Hepatocyte (in vitro differentiated cells): ENCODE data around the gene EML6. TPM values are rescaled to one million over a fixed set of nuclear protein-coding genes. Genes with fewer than 3 reads are reported as not detected.

Source experiments
- DNase-seq: peaks from one replicate; pipeline ENCODE4 v3.0.0-alpha.2; 2016; ENCODE audit warnings: low spot score
- H2AFZ ChIP-seq: fragments of 200-600 bp; sonication (generic); 2 replicates; pipeline ENCODE4 v1.6.0; 2016; ENCODE audit warnings: antibody characterized with exemption, mild to moderate bottlenecking
- H3K27ac ChIP-seq: fragments of 200-600 bp; sonication (generic); 2 replicates; pipeline ENCODE4 v1.5.1; 2016; ENCODE audit warnings: mild to moderate bottlenecking
- H3K27me3 ChIP-seq: fragments of 200-600 bp; sonication (generic); 2 replicates; pipeline ENCODE4 v1.6.1; 2016
- H3K36me3 ChIP-seq: fragments of 200-600 bp; sonication (generic); replicated peaks from 2 replicates; pipeline ENCODE4 v1.5.1; 2016; ENCODE audit warnings: low read depth; ENCODE audit not compliant: insufficient read depth
- H3K4me1 ChIP-seq: fragments of 200-600 bp; sonication (generic); 2 replicates; pipeline ENCODE4 v1.5.1; 2016; ENCODE audit warnings: mild to moderate bottlenecking, moderate library complexity; ENCODE audit not compliant: insufficient read depth
- H3K4me2 ChIP-seq: fragments of 200-600 bp; sonication (generic); 2 replicates; pipeline ENCODE4 v1.6.0; 2016
- H3K4me3 ChIP-seq: fragments of 200-600 bp; sonication (generic); 2 replicates; pipeline ENCODE4 v1.5.1; 2016; ENCODE audit warnings: mild to moderate bottlenecking
- H3K79me2 ChIP-seq: fragments of 200-600 bp; sonication (generic); 2 replicates; pipeline ENCODE4 v1.6.0; 2017; ENCODE audit warnings: mild to moderate bottlenecking
- H3K9me2 ChIP-seq: fragments of 200-600 bp; sonication (generic); replicated peaks from 2 replicates; pipeline ENCODE4 v1.6.0; 2017; ENCODE audit warnings: mild to moderate bottlenecking; ENCODE audit not compliant: insufficient read depth
- H3K9me3 ChIP-seq: fragments of 200-600 bp; sonication (generic); 2 replicates; pipeline ENCODE4 v1.5.1; 2016; ENCODE audit warnings: low read depth, mild to moderate bottlenecking
- H4K20me1 ChIP-seq: fragments of 200-600 bp; sonication (generic); 2 replicates; pipeline ENCODE4 v1.6.0; 2016; ENCODE audit warnings: mild to moderate bottlenecking; ENCODE audit not compliant: insufficient read depth, poor library complexity, severe bottlenecking
- CTCF ChIP-seq: fragments of 200-600 bp; sonication (generic); IDR thresholded peaks from 2 replicates; pipeline ENCODE4 v1.5.1; 2016; ENCODE audit warnings: antibody characterized with exemption, mild to moderate bottlenecking; ENCODE audit not compliant: poor library complexity
- EZH2 ChIP-seq: fragments of 200-600 bp; sonication (generic); IDR thresholded peaks from 2 replicates; pipeline ENCODE4 v1.6.1; 2016; ENCODE audit warnings: antibody characterized with exemption, mild to moderate bottlenecking, borderline replicate concordance
- EZH2phosphoT487 ChIP-seq: fragments of 200-600 bp; sonication (generic); IDR thresholded peaks from one replicate; pipeline ENCODE4 v1.6.1; 2018; ENCODE audit warnings: antibody characterized with exemption, mild to moderate bottlenecking, low read depth, moderate library complexity; ENCODE audit not compliant: unreplicated experiment, severe bottlenecking
- WGBS: methylation state at CpG from one replicate; pipeline ENCODE4 v1.1.6; 2016; ENCODE audit warnings: low lambda C conversion rate; ENCODE audit errors: missing lambda C conversion rate; 5-methylcytosine and 5-hydroxymethylcytosine counted together
- polyA plus RNA-seq: library from polyadenylated mRNA; unstranded; fragments of >200 nt; fragmentation: Nextera tagmentation; extraction: Ambion mirVana; gene quantifications from 2 replicates; pipeline ENCODE4 v1.2.1, GENCODE V29; 2016
- total RNA-seq: library from RNA; depleted of rRNA; stranded (reverse); fragments of >200 nt; gene quantifications from 2 replicates; pipeline ENCODE4 v1.2.3, GENCODE V29; 2014

EML6 gene
- total and polyA plus RNA-seq, 2 experiments from 2014 or later = 1.9 to 4.0 TPM

- H3K27me3 ChIP-seq = no peaks in the 10 kb centered on the region
- TF ChIP-seq CTCF (no peak), EZH2 (no peak), EZH2phosphoT487 (no peak)
- no peak overlapping the region for H3K27ac ChIP-seq
- no peaks in the 10 kb centered on the region for H3K36me3 ChIP-seq
- DNase-seq = no peak
- no peak overlapping the region for H3K4me2 ChIP-seq
- no peak overlapping the region for H3K4me3 ChIP-seq
- H3K9me2 ChIP-seq = no peaks in the 10 kb centered on the region
- H4K20me1 ChIP-seq = no peaks in the 10 kb centered on the region
- H2AFZ ChIP-seq = no peak overlapping the region
- H3K9me3 ChIP-seq = no peaks in the 10 kb centered on the region
- peaks cover 5% of the 10 kb centered on the region for H3K4me1 ChIP-seq
- WGBS = 71% methylated on average over 7 of the region's 7 CpGs
- H3K79me2 ChIP-seq = no peaks in the 10 kb centered on the region
These were observed 236.7 kb downstream of the EML6 start for GRCh38 chr2:54960164-54960563.

GRCh38 chr2:54962511-54962910 is 239.0 kb downstream of the EML6 start:
- Histone ChIP-seq H3K36me3 (no peaks in the 10 kb centered on the region), H3K27me3 (no peaks in the 10 kb centered on the region), H3K9me3 (no peaks in the 10 kb centered on the region), H3K27ac (no peak overlapping the region), H4K20me1 (no peaks in the 10 kb centered on the region), H3K79me2 (no peaks in the 10 kb centered on the region), H3K4me2 (no peak overlapping the region), H3K9me2 (no peaks in the 10 kb centered on the region), H3K4me1 (no peaks in the 10 kb centered on the region), H3K4me3 (no peak overlapping the region), H2AFZ (no peak overlapping the region)
- TF ChIP-seq CTCF (no peak), EZH2 (no peak), EZH2phosphoT487 (no peak)
- no peak for DNase-seq
- 95% methylated on average over 13 of the region's 13 CpGs for WGBS

GRCh38 chr2:54962935-54963440 is 239.5 kb downstream of the EML6 start:
- Histone ChIP-seq H3K27me3 (no peaks in the 10 kb centered on the region), H3K9me3 (no peaks in the 10 kb centered on the region), H4K20me1 (no peaks in the 10 kb centered on the region), H3K4me2 (no peak overlapping the region), H3K4me1 (no peaks in the 10 kb centered on the region), H3K4me3 (no peak overlapping the region), H3K79me2 (no peaks in the 10 kb centered on the region), H3K27ac (peak overlapping the region; percentile 37), H3K9me2 (no peaks in the 10 kb centered on the region), H2AFZ (no peak overlapping the region), H3K36me3 (no peaks in the 10 kb centered on the region)
- DNase-seq = no peak
- 79% methylated on average over 3 of the region's 3 CpGs for WGBS
- TF ChIP-seq EZH2phosphoT487 (no peak), CTCF (no peak), EZH2 (no peak)

GRCh38 chr2:54963476-54963875 is 240.0 kb downstream of the EML6 start:
- Histone ChIP-seq H3K27me3 (no peaks in the 10 kb centered on the region), H3K27ac (peak overlapping the region; percentile 37)

More at GRCh38 chr2:54963476-54963875, 240.0 kb downstream of the EML6 start:
- DNase-seq = no peak
- Histone ChIP-seq H3K4me3 (no peak overlapping the region), H4K20me1 (no peaks in the 10 kb centered on the region), H3K4me2 (no peak overlapping the region), H3K9me2 (no peaks in the 10 kb centered on the region), H3K4me1 (no peaks in the 10 kb centered on the region), H3K36me3 (no peaks in the 10 kb centered on the region), H3K79me2 (no peaks in the 10 kb centered on the region), H3K9me3 (no peaks in the 10 kb centered on the region), H2AFZ (no peak overlapping the region)
- no peak for TF ChIP-seq EZH2phosphoT487
- no peak for TF ChIP-seq EZH2
- no peak for TF ChIP-seq CTCF
- 89% methylated on average over 2 of the region's 2 CpGs for WGBS
